ENCODE data around the gene APCDD1L.
A peak's percentile ranks its signal among the peaks of the same experiment; 100 is the strongest.

The APCDD1L gene

GRCh38 chr20:58514321-58515232, 622 bp downstream of the APCDD1L start:
- Histone ChIP-seq H3K27ac (ENCODE audit: low read depth, low read length) (no peak overlapping the region), H2AK5ac (ENCODE audit: low read length) (no peak overlapping the region), H2BK5ac (ENCODE audit: low read length) (no peak overlapping the region), H3K4ac (ENCODE audit: low read depth, low read length) (no peak overlapping the region), H3K79me1 (ENCODE audit: low read length) (no peaks in the 10 kb centered on the region), H3K4me2 (ENCODE audit: low read length) (peak overlapping the region; percentile 90), H3K9ac (ENCODE audit: low read length) (peak overlapping the region; percentile 44), H3K27me3 (ENCODE audit: insufficient read depth, low read length, poor library complexity) (peaks cover 17% of the 10 kb centered on the region), H4K8ac (ENCODE audit: low read depth, low read length) (no peak overlapping the region), H3K36me3 (ENCODE audit: control insufficient read depth, insufficient read depth, low read length) (no peaks in the 10 kb centered on the region), H3K23ac (ENCODE audit: low read length) (no peak overlapping the region), H3K4me1 (ENCODE audit: control insufficient read depth, low read depth, low read length) (no peaks in the 10 kb centered on the region), H2BK15ac (replicated peaks; ENCODE audit: low read depth) (no peak overlapping the region), H3K79me2 (ENCODE audit: control insufficient read depth, insufficient read depth, low read length) (no peaks in the 10 kb centered on the region), H3K18ac (ENCODE audit: low read length) (no peak overlapping the region), H4K5ac (ENCODE audit: low read length) (no peak overlapping the region), H2BK120ac (ENCODE audit: low read depth, low read length) (no peak overlapping the region), H3K4me3 (ENCODE audit: low read length) (peak overlapping the region; percentile 23), H3K56ac (ENCODE audit: low read length) (peak overlapping the region; percentile 56)
- WGBS (ENCODE audit: extremely low coverage, insufficient coverage, low lambda C conversion rate) = no CpG with 5 or more reads among the region's 74 CpGs
- peak; percentile 35 for DNase-seq

- no peak for DNase-seq
- no peaks in the 10 kb centered on the region for H3K79me1 ChIP-seq (ENCODE audit: low read length)
- H3K4me2 ChIP-seq (ENCODE audit: low read length) = peak overlapping the region; percentile 90
- no peak overlapping the region for H2BK5ac ChIP-seq (ENCODE audit: low read length)
- no peak overlapping the region for H3K23ac ChIP-seq (ENCODE audit: low read length)
- WGBS (ENCODE audit: extremely low coverage, insufficient coverage, low lambda C conversion rate) = no CpG with 5 or more reads among the region's 19 CpGs
- no peaks in the 10 kb centered on the region for H3K4me1 ChIP-seq (ENCODE audit: control insufficient read depth, low read depth, low read length)
- H3K9ac ChIP-seq (ENCODE audit: low read length) = peak overlapping the region; percentile 6
- H4K5ac ChIP-seq (ENCODE audit: low read length) = no peak overlapping the region
- no peak overlapping the region for H3K27ac ChIP-seq (ENCODE audit: low read depth, low read length)
- no peaks in the 10 kb centered on the region for H3K79me2 ChIP-seq (ENCODE audit: control insufficient read depth, insufficient read depth, low read length)
- peaks cover 17% of the 10 kb centered on the region for H3K27me3 ChIP-seq (ENCODE audit: insufficient read depth, low read length, poor library complexity)
- no peak overlapping the region for H3K18ac ChIP-seq (ENCODE audit: low read length)
- H3K36me3 ChIP-seq (ENCODE audit: control insufficient read depth, insufficient read depth, low read length) = no peaks in the 10 kb centered on the region
- no peak overlapping the region for H4K8ac ChIP-seq (ENCODE audit: low read depth, low read length)
- H2BK120ac ChIP-seq (ENCODE audit: low read depth, low read length) = no peak overlapping the region
- no peak overlapping the region for H3K4ac ChIP-seq (ENCODE audit: low read depth, low read length)
- H2BK15ac ChIP-seq (replicated peaks; ENCODE audit: low read depth) = no peak overlapping the region
- H3K56ac ChIP-seq (ENCODE audit: low read length) = no peak overlapping the region
- no peak overlapping the region for H2AK5ac ChIP-seq (ENCODE audit: low read length)
- no peak overlapping the region for H3K4me3 ChIP-seq (ENCODE audit: low read length)
Observed at GRCh38 chr20:58513580-58514285, 1.5 kb downstream of the APCDD1L start.

GRCh38 chr20:58512808-58513552, 2.2 kb downstream of the APCDD1L start:
- Histone ChIP-seq H3K23ac (ENCODE audit: low read length) (no peak overlapping the region), H4K8ac (ENCODE audit: low read depth, low read length) (no peak overlapping the region), H3K4ac (ENCODE audit: low read depth, low read length) (no peak overlapping the region), H3K79me2 (ENCODE audit: control insufficient read depth, insufficient read depth, low read length) (no peaks in the 10 kb centered on the region), H3K4me1 (ENCODE audit: control insufficient read depth, low read depth, low read length) (no peaks in the 10 kb centered on the region), H3K9ac (ENCODE audit: low read length) (no peak overlapping the region), H4K5ac (ENCODE audit: low read length) (no peak overlapping the region), H3K79me1 (ENCODE audit: low read length) (no peaks in the 10 kb centered on the region), H2BK120ac (ENCODE audit: low read depth, low read length) (no peak overlapping the region), H3K56ac (ENCODE audit: low read length) (no peak overlapping the region), H2AK5ac (ENCODE audit: low read length) (no peak overlapping the region), H3K27me3 (ENCODE audit: insufficient read depth, low read length, poor library complexity) (peaks cover 17% of the 10 kb centered on the region), H2BK15ac (replicated peaks; ENCODE audit: low read depth) (no peak overlapping the region), H2BK5ac (ENCODE audit: low read length) (no peak overlapping the region), H3K18ac (ENCODE audit: low read length) (no peak overlapping the region), H3K36me3 (ENCODE audit: control insufficient read depth, insufficient read depth, low read length) (no peaks in the 10 kb centered on the region), H3K27ac (ENCODE audit: low read depth, low read length) (no peak overlapping the region), H3K4me2 (ENCODE audit: low read length) (no peak overlapping the region), H3K4me3 (ENCODE audit: low read length) (no peak overlapping the region)
- peak; percentile 11 for DNase-seq
- no CpG with 5 or more reads among the region's 17 CpGs for WGBS (ENCODE audit: extremely low coverage, insufficient coverage, low lambda C conversion rate)

GRCh38 chr20:58511861-58512260, 3.3 kb downstream of the APCDD1L start:
- Histone ChIP-seq H2AK5ac (ENCODE audit: low read length) (no peak overlapping the region), H3K36me3 (ENCODE audit: control insufficient read depth, insufficient read depth, low read length) (no peaks in the 10 kb centered on the region), H3K4me1 (ENCODE audit: control insufficient read depth, low read depth, low read length) (no peaks in the 10 kb centered on the region), H4K8ac (ENCODE audit: low read depth, low read length) (no peak overlapping the region), H4K5ac (ENCODE audit: low read length) (no peak overlapping the region), H3K4me3 (ENCODE audit: low read length) (no peak overlapping the region), H3K79me2 (ENCODE audit: control insufficient read depth, insufficient read depth, low read length) (no peaks in the 10 kb centered on the region), H3K56ac (ENCODE audit: low read length) (no peak overlapping the region), H3K79me1 (ENCODE audit: low read length) (no peaks in the 10 kb centered on the region), H3K23ac (ENCODE audit: low read length) (no peak overlapping the region), H3K27me3 (ENCODE audit: insufficient read depth, low read length, poor library complexity) (peaks cover 17% of the 10 kb centered on the region), H2BK120ac (ENCODE audit: low read depth, low read length) (no peak overlapping the region), H2BK5ac (ENCODE audit: low read length) (no peak overlapping the region), H3K4me2 (ENCODE audit: low read length) (no peak overlapping the region), H2BK15ac (replicated peaks; ENCODE audit: low read depth) (no peak overlapping the region), H3K9ac (ENCODE audit: low read length) (no peak overlapping the region), H3K18ac (ENCODE audit: low read length) (no peak overlapping the region), H3K27ac (ENCODE audit: low read depth, low read length) (no peak overlapping the region), H3K4ac (ENCODE audit: low read depth, low read length) (no peak overlapping the region)
- WGBS (ENCODE audit: extremely low coverage, insufficient coverage, low lambda C conversion rate) = no CpG with 5 or more reads among the region's 9 CpGs
- DNase-seq = no peak

- no CpG with 5 or more reads among the region's 4 CpGs for WGBS (ENCODE audit: extremely low coverage, insufficient coverage, low lambda C conversion rate)
- Histone ChIP-seq H3K4me1 (ENCODE audit: control insufficient read depth, low read depth, low read length) (no peaks in the 10 kb centered on the region), H3K9ac (ENCODE audit: low read length) (no peak overlapping the region), H3K79me2 (ENCODE audit: control insufficient read depth, insufficient read depth, low read length) (no peaks in the 10 kb centered on the region), H2BK120ac (ENCODE audit: low read depth, low read length) (no peak overlapping the region), H4K8ac (ENCODE audit: low read depth, low read length) (no peak overlapping the region), H3K4ac (ENCODE audit: low read depth, low read length) (no peak overlapping the region), H2BK5ac (ENCODE audit: low read length) (no peak overlapping the region), H4K5ac (ENCODE audit: low read length) (no peak overlapping the region), H3K36me3 (ENCODE audit: control insufficient read depth, insufficient read depth, low read length) (no peaks in the 10 kb centered on the region), H3K27me3 (ENCODE audit: insufficient read depth, low read length, poor library complexity) (peaks cover 17% of the 10 kb centered on the region), H3K23ac (ENCODE audit: low read length) (no peak overlapping the region), H3K4me3 (ENCODE audit: low read length) (no peak overlapping the region), H2BK15ac (replicated peaks; ENCODE audit: low read depth) (no peak overlapping the region), H3K18ac (ENCODE audit: low read length) (no peak overlapping the region), H3K56ac (ENCODE audit: low read length) (no peak overlapping the region), H3K4me2 (ENCODE audit: low read length) (no peak overlapping the region), H2AK5ac (ENCODE audit: low read length) (no peak overlapping the region), H3K79me1 (ENCODE audit: low read length) (no peaks in the 10 kb centered on the region), H3K27ac (ENCODE audit: low read depth, low read length) (no peak overlapping the region)
- no peak for DNase-seq
Observed at GRCh38 chr20:58511364-58511763, 3.8 kb downstream of the APCDD1L start.

Measured in mesendoderm (in vitro differentiated cells).